HEK293 (cell line): ENCODE data around the gene ZMYM4.

Experiments
- CTCF ChIA-PET: fragments of 350-600 bp; formaldehyde crosslinking; extraction: SDS; loops from one replicate; lab custom pipeline; 2021; ENCODE audit warnings: antibody characterized with exemption; lab: Yijun Ruan, JAX
- POLR2A ChIA-PET: fragments of 300-600 bp; formaldehyde crosslinking; extraction: SDS; loops from one replicate; lab custom pipeline; 2020; ENCODE audit warnings: antibody characterized with exemption, inconsistent platforms; lab: Yijun Ruan, JAX
- H3K27ac ChIP-seq: fragments of 200-500 bp; sonication (Bioruptor generic); 2 replicates; pipeline ENCODE4 v1.5.1; 2014; ENCODE audit warnings: low read depth, low read length, control low read depth, inconsistent platforms; ENCODE audit errors: extremely low read depth
- H3K36me3 ChIP-seq, 2 experiments: fragments of 200-500 bp in 1 of 2; sonication (Bioruptor generic) in 1 of 2; 1 replicate in 1 of 2; 2 replicates in 1 of 2; pipeline ENCODE4 v1.5.1; 2014 to 2017; ENCODE audit warnings: inconsistent platforms in 2 of 2, low read length in 2 of 2; ENCODE audit not compliant: control insufficient read depth in 2 of 2, insufficient read depth in 1 of 2
- H3K4me1 ChIP-seq: fragments of 200-500 bp; sonication (Bioruptor generic); 2 replicates; pipeline ENCODE4 v1.5.1; 2014; ENCODE audit warnings: mild to moderate bottlenecking, low read length, inconsistent platforms; ENCODE audit not compliant: control insufficient read depth, insufficient read depth
- H3K4me3 ChIP-seq: 2 replicates; pipeline ENCODE4 v1.5.1; 2011; ENCODE audit warnings: low read depth, mild to moderate bottlenecking, control low read depth, low read length, moderate library complexity
- H3K9me3 ChIP-seq: fragments of 200-500 bp; sonication (Bioruptor generic); 2 replicates; pipeline ENCODE4 v1.5.1; 2014; ENCODE audit warnings: low read depth, low read length, inconsistent platforms; ENCODE audit not compliant: control insufficient read depth, insufficient read depth
- GFI1B ChIP-seq: fragments of 450-650 bp; formaldehyde crosslinking; IDR thresholded peaks from 2 replicates; pipeline ENCODE4 v1.5.1; 2016; ENCODE audit warnings: missing biosample characterization, missing genetic modification characterization
- KLF17 ChIP-seq: fragments of 450-650 bp; formaldehyde crosslinking; IDR thresholded peaks from 2 replicates; pipeline ENCODE4 v1.5.1; 2016; ENCODE audit warnings: missing biosample characterization, missing genetic modification characterization
- PRDM1 ChIP-seq: fragments of 450-650 bp; formaldehyde crosslinking; IDR thresholded peaks from 2 replicates; pipeline ENCODE4; 2016; ENCODE audit warnings: missing biosample characterization, missing genetic modification characterization
- PRDM10 ChIP-seq: fragments of 450-650 bp; formaldehyde crosslinking; IDR thresholded peaks from 2 replicates; pipeline ENCODE4 v1.5.1; 2016; ENCODE audit warnings: missing biosample characterization, missing genetic modification characterization
- PRDM4 ChIP-seq: fragments of 450-650 bp; formaldehyde crosslinking; IDR thresholded peaks from 2 replicates; pipeline ENCODE4 v1.5.1; 2017; ENCODE audit warnings: missing biosample characterization, missing genetic modification characterization
- SCRT1 ChIP-seq: fragments of 450-650 bp; formaldehyde crosslinking; IDR thresholded peaks from 2 replicates; pipeline ENCODE4 v1.5.1; 2016; ENCODE audit warnings: missing biosample characterization, missing genetic modification characterization, borderline replicate concordance
- YY2 ChIP-seq: fragments of 450-650 bp; formaldehyde crosslinking; IDR thresholded peaks from 2 replicates; pipeline ENCODE4 v1.5.1; 2016; ENCODE audit warnings: missing biosample characterization, missing genetic modification characterization
- ZFP37 ChIP-seq: fragments of 450-650 bp; formaldehyde crosslinking; IDR thresholded peaks from 2 replicates; pipeline ENCODE4 v1.5.1; 2016; ENCODE audit warnings: missing biosample characterization, missing genetic modification characterization
- ZNF398 ChIP-seq: fragments of 450-650 bp; formaldehyde crosslinking; IDR thresholded peaks from 2 replicates; pipeline ENCODE4 v1.5.1; 2017; ENCODE audit warnings: missing biosample characterization, missing genetic modification characterization
- ZNF530 ChIP-seq: fragments of 450-650 bp; formaldehyde crosslinking; IDR thresholded peaks from 2 replicates; pipeline ENCODE4 v1.5.1; 2016; ENCODE audit warnings: low read depth, missing biosample characterization, missing genetic modification characterization

The ZMYM4 gene

DNA sequence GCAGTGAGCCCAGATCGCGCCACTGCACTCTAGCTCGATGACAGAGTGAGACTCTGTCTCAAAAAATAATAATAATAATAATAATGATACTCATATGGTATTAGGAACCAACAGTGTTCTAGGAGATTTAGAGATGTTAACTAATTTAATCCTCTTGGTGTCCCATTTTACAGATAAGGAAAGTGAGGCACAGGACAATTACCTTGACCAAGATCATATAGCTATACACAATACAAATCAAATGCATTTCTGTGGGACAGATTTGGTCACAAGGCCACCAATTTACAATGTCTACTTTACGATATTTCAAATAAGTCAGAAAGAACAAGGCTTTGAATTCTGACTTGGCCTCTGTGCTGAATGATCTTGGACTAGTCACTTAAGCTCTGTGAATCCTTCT lies 2.2 kb upstream of the ZMYM4 start:
- POLR2A ChIA-PET, result no interaction called here
- no peaks in the 10 kb centered on the region for H3K9me3 ChIP-seq
- CTCF ChIA-PET, result interaction anchor here (0.7 to 2.5 kb wide), 2 partner anchors 19 to 64 kb away, joined by 3 to 7 read pairs; no protein-coding TSS in a partner anchor
- no peak overlapping the region for H3K27ac ChIP-seq
- no peak overlapping the region for H3K4me3 ChIP-seq
- no peak for TF ChIP-seq SCRT1 (tag by site-specific recombination)
- no peak for TF ChIP-seq ZNF530 (tag by site-specific recombination)
- TF ChIP-seq ZFP37 (tag by site-specific recombination), result no peak
- TF ChIP-seq, all 188 proteins: peak for 0
- Histone ChIP-seq H3K36me3 (peaks cover 0 to 9% of the 10 kb centered on the region in 2 experiments; a peak in 2 of 3 replicates), H3K4me1 (no peaks in the 10 kb centered on the region)

DNA sequence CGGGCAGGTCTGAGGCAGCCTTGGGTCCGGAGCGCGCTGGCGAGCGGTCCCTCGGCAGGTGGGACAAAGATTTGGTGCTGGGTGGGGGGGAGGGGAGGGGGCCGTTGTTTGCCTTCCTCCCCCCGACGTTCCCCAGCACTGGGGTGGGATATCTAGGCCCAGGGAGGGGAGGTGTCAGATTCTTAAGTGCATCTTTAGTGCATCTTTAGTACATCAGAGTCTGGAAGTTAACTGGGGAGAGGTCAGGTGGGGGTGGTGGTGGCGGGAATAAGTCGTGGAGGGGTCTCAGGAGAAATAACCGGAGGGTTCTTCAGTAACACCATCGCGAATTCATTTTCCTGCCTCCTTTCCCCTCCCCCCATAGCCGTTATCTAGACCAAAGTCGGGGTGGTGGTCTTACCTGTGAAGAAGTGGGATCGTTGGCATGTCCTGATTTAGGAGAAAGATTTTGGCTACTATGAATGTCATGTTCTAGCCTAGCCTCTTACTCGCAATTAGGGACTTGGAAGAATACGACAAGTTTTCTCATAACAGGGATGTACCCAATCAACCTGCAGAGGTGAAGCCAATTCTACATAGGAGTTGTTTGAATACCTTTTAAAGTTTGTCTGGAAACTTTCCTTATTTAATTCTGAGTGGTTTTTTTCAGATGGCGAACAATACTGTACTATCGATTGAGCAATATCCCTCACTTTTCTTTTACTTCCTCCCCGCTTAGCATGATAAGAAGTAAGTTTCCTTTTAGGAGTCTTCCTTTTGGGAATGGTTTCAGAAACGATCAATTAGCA lies 886 bp downstream of the ZMYM4 start:
- no peak for TF ChIP-seq GFI1B
- TF ChIP-seq YY2 (tag by site-specific recombination), result no peak
- no peak for TF ChIP-seq PRDM4 (tag by site-specific recombination)
- peak; percentile 32; the same call in 1 of the 2 replicates for TF ChIP-seq PRDM10 (tag by site-specific recombination)
- TF ChIP-seq KLF17 (tag by site-specific recombination), result no peak
- peak; percentile 61 for TF ChIP-seq ZNF398 (tag by site-specific recombination)
- TF ChIP-seq PRDM1 (tag by site-specific recombination), result peak; percentile 53; the same call in 1 of the 2 replicates
- Histone ChIP-seq H3K9me3 (no peaks in the 10 kb centered on the region), H3K4me3 (peak overlapping the region; percentile 95), H3K36me3 (peaks cover 0 to 27% of the 10 kb centered on the region in 2 experiments; a peak in 2 of 3 replicates), H3K4me1 (no peaks in the 10 kb centered on the region), H3K27ac (peak overlapping the region; percentile 87)
- CTCF ChIA-PET, result interaction anchor here (1.0 kb wide), 1 partner anchor 79 kb away, joined by 3 read pairs; no protein-coding TSS in a partner anchor
- POLR2A ChIA-PET, result interaction anchor here (0.7 to 1.3 kb wide), 2 partner anchors 76 to 500 kb away, joined by 4 to 5 read pairs; partner anchors contain the start of genes CLSPN and SFPQ
